GM19043 (cell line): ENCODE results near the gene CLMP.
"Not testable (repeated sequence)": the region's sequence is repeated elsewhere in the genome, so short reads cannot be mapped to it uniquely, and the experiment has no call there.

Experiments used
- ATAC-seq: cut with Tn5 transposase; IDR thresholded peaks from one replicate; pipeline ENCODE4 v1.9.1; 2021; ENCODE audit warnings: low read depth; ENCODE audit not compliant: unreplicated experiment

CLMP gene

DNA sequence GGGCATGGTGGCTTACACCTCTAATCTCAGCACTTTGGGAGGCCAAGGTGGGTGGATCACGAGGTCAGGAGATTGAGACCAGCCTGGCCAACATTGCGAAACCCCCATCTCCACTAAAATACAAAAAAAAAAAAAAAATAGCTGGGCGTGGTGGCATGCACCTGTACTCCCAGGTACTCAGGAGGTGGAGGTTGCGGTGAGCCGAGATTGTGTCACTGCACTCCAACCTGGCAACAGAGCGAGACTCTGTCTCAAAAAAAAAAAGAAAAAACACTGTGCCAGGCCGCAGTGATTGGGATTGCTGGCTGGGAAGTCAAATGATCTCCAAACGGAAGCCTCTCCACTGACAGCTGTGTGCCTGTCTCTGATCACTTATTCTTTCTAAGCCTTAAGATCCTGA lies 104.9 kb downstream of the CLMP start:
- not testable (repeated sequence) for ATAC-seq

GRCh38 chr11:123088896-123089295 lies 106.2 kb downstream of the CLMP start:
- ATAC-seq, result not testable (repeated sequence)

DNA sequence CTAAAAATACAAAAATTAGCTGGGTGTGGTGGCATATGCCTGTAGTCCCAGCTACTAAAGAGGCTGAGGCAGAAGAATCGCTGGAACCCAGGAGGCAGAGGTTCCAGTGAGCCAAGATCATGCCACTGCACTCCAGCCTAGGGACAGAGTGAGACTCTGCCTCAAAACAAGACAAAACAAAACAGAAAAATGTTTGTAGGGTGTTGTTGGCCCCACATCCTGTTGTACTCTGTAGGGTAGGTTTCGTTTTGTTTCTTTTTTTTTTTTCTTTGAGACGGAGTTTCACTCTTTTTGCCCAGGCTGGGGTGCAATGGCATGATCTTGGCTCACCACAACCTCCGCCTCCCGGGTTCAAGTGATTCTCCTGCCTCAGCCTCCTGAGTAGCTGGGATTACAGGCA lies 107.4 kb downstream of the CLMP start:
- ATAC-seq, result not testable (repeated sequence)

DNA sequence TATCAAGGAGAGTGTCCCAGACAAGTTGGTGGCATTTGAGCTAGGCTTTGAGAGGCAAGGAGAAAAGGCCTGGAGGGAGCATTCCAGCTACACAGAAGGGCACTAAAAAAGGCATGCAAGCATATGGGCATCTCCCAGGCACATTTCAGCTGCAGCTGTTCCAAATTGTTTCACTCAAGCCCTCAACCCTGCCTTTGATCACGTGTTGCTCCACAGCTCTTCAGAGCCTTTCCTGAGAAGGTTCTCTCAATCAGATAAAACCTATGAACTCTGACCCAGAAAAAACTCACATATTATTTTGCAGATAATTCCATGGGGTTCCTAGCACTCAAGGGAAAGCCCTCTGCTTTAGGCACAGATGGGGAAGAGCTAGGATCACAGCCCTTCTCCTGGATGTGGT lies 108.7 kb downstream of the CLMP start:
- ATAC-seq, result no peak

DNA sequence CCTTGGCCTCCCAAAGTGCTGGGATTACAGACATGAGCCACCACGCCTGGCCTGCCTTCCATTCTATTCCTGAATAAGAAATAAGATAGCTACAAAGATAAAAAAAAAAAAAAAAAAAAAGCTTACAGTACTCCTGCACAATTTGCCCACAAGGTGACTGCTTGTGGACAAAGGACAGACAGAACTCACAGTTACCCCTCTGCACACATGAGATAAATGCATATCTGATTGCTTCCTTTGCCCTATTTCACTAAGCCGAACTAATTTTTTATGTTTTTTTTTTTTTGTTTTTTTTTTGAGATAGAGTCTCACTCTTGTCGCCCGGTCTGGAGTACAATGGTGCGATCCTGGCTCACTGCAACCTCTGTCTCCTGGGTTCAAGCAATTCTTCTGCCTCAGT lies 109.6 kb downstream of the CLMP start:
- no peak for ATAC-seq

- ATAC-seq, result no peak
Measured at GRCh38 chr11:123084454-123084853, 110.6 kb downstream of the CLMP start.

DNA sequence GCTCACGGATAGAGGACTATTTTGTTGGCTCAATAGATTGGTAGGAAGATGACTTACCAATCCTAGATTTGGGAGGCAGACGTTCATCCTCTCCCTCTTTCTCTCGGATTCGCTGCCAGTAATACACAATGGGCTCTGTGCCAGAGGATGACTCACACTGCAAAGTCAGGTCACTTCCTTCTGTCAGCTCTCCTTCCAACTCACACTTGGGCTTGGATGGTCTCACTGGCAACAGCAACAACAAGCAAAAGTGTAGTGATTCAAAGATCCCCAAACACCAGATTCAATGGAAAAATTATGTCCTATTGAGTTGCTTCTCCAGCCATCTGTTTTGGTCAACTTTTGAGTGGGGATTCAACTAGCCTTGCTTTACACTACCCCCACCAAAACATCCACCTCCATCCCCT lies 111.4 kb downstream of the CLMP start:
- no peak for ATAC-seq

DNA sequence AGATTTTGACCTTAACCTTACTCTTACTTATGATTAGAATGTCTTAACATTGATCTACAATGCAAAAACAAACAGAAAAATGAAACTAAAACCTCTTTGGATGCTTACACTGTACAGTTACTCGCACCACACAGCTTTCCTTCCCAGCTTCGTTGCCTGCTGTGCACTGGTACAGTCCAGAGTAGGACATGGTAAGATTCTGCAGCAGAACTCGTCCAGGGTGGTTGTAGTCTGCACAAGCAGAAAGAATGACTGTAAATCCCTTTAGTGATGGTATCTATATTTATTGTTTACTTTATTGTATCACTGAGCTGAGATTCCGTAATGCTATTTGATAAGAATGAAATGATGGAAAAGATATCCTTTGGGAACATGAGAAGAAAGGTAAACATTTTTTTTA lies 112.1 kb downstream of the CLMP start:
- no peak for ATAC-seq

DNA sequence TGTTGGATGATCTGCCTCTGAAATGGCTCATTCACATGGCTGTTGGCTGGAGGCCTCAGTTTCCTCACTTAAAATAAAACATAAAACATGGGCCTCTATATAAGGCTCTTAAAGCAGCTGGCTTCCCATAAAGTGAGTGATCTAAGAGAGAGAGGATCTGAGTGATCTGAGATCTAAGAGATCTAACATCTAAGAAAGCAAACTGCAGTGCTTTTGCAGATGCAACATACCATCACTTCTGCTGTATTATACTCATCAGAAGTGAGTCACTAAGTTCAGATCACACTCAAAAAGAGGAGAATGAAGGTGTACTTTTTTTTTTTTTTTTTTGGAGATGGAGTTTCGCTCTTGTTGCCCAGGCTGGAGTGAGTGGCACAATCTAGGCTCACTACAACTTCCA lies 115.0 kb downstream of the CLMP start:
- ATAC-seq, result no peak

DNA sequence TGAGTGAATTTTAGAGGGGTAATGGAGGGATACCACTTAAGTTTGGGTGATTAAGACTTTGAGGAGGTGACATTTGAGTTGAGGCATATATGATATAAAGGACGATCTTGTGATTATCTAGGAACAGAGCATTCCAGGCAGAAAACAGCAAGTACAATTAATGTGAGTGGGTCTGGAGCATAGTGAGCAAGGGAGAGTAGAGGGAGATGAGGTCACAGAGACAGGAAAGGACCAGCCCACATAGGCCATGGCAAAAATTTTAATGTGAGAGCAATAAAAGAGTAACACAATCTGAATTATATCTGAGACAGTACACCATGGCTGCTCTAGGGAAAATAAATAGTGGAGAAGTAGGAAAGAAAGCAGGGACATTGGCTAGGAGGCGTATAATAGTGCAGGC lies 118.6 kb downstream of the CLMP start:
- ATAC-seq, result no peak

- ATAC-seq, result no peak
Measured at GRCh38 chr11:123073343-123074057, 121.5 kb downstream of the CLMP start.

- ATAC-seq, result no peak
Measured at GRCh38 chr11:123072762-123073161, 122.3 kb downstream of the CLMP start.

DNA sequence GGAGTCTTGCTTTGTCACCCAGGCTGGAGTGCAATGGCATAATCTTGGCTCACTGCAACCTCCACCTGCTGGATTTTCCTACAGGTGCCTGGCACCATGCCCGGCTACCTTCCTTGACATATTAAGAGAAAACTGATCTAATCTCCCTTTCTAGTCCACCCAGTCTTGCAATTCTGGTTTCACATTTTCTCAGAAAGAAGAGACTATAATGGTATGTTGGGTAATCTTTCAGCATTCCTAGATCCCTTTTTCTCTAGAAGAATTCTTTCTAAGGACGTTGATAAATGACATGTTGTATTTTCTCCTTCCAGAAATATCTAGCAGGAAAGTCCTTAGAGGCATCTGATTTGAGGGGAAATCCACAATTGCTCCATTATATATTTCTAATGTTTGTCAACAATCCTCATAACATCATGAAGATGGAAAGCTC lies 122.7 kb downstream of the CLMP start:
- ATAC-seq, result no peak

DNA sequence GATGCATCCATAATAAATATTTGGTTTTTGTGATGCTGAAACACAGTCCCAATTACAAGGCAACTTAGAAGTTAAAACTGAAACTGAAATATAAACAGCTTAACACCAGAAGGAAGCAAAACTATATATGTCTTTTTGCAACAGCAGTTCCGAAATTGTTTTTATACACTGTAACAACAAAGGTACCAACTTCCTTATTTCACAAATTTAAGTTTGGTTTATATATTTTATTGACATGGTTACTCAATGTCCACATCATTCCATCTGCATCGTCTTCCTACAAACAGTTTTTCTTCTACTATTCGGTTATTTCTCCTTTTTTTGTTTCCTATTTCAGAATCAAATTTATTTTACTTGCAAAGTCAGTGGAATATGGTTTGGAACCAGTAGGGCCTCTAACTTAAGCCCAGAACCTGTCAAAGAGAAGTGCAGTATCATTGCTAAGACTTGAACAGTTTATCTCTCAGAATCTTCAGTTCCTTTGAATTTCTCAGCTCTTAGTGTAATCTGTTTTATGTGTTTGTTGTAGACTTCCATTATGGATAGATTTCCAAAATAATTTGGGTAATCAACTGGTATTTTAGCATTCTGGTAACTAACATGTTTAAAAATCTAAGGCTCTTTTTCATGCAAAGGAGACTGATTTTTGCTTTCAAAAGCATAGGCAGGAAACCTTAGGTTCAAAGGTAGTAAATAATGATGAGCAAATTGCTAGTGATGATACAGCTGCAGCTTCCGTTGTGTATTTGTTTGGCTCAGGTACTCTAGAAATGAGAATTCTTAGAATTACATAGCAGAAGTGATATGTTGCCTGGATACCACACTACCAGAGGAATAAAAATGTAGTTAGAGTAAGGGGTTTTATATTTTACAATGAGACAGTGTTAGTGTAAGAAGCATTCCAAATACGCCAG lies 124.9 kb downstream of the CLMP start:
- peak; percentile 55 for ATAC-seq

- no peak for ATAC-seq
Measured at GRCh38 chr11:123065621-123066020, 129.4 kb downstream of the CLMP start.

DNA sequence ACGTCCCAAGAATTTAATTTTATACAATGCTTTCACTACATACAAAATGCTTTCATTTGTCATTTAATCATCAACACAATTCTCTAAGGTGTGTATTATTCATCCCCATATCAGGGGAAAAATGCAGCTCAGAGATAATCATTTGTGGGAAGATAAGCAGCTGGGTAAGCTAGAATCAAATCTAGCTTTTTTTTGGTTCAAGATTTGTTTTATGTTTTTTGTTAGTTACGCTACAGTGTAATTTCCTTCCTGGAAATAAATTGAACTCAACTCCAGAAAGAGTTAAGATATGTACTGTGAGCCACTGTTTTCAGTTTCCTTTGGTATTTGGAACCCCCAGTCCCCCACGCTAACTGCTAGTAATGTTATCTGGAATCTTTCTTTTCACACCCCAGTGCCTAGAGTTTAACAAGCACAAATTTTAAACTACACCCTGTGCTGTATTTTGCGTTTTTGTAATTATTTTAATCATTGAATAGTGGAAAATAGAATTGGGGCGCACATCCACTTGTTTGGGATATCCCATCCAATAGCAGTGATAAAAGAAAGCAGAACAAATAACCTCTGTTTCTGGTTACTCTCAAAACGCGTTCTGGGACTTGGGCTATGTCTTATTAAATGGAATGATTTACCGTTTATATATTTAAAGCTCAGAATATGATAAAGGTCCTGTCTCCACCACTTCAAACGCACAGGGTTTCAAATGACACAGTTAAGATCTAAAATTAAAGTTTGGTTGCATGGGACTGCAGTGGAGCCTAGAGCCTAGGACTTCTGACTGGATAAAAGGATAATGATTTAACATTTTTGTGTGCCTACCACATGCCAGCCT lies 131.0 kb downstream of the CLMP start:
- no peak for ATAC-seq

- ATAC-seq, result no peak
Measured at GRCh38 chr11:123062892-123063825, 131.9 kb downstream of the CLMP start.

DNA sequence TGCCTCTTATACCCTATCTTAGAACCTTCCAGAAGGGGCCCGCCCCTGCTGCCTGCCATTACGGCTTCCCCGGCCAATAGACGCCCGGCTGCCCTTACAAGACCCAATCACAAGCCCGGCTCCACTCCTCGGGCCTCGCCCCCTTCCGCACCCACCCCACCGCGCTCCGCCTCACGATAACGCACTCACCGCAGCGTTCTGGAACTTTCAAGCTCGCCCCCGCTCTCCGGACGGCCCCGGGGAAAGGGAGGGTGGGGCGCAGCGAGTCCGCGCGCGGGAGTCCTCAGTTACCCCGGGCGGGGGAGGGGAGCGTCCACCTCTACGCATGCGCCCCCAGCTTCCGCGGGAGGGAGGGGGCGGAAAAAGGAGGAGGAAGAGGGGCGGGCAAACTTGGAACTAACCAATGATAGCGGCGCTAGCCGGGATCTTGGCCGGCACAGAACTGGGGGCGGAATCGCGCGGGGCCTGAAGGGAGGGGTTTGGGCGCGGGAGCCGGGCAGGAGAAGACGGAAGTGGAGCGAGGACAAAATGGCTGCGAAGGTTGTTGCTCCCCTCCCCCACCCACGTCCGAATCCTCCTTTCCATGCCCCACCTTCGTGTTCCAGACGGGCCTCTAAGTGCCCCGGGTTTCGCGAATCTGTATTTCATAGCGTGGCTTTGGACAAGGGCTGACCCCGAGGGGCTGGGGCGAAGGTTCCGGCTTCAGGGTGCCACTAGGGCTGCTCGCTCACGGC lies 132.7 kb downstream of the CLMP start:
- peak; percentile 83 for ATAC-seq
